Non-pigmented ciliary epithelial cell (primary cell): ENCODE data around the gene CTCF.
"Not testable (repeated sequence)": the region's sequence is repeated elsewhere in the genome, so short reads cannot be mapped to it uniquely, and the experiment has no call there.

Experiments
- DNase-seq: peaks from one replicate; pipeline ENCODE4 v3.0.0-alpha.2; 2010; ENCODE audit warnings: low read depth

Gene CTCF

GRCh38 chr16:67533987-67534386, 28.3 kb upstream of the CTCF start:
- not testable (repeated sequence) for DNase-seq

GRCh38 chr16:67534431-67534830, 27.9 kb upstream of the CTCF start:
- DNase-seq: no peak

GRCh38 chr16:67535201-67535600, 27.1 kb upstream of the CTCF start:
- DNase-seq: no peak

GRCh38 chr16:67537270-67537635, 25.1 kb upstream of the CTCF start:
- DNase-seq: no peak

GRCh38 chr16:67537636-67538591, 24.4 kb upstream of the CTCF start:
- no peak for DNase-seq

GRCh38 chr16:67538666-67539101, 23.6 kb upstream of the CTCF start:
- DNase-seq: no peak

GRCh38 chr16:67539271-67539670, 23.1 kb upstream of the CTCF start:
- no peak for DNase-seq

- no peak for DNase-seq
Observed at GRCh38 chr16:67539691-67540635, 22.4 kb upstream of the CTCF start.

GRCh38 chr16:67540756-67541155, 21.6 kb upstream of the CTCF start:
- DNase-seq: no peak

GRCh38 chr16:67541391-67542263, 20.7 kb upstream of the CTCF start:
- DNase-seq: no peak

- DNase-seq: peak; percentile 26
Observed at GRCh38 chr16:67542464-67542863, 19.9 kb upstream of the CTCF start.

- no peak for DNase-seq
Observed at GRCh38 chr16:67543036-67543435, 19.3 kb upstream of the CTCF start.

GRCh38 chr16:67543582-67543981, 18.7 kb upstream of the CTCF start:
- DNase-seq: no peak

- DNase-seq: no peak
Observed at GRCh38 chr16:67544329-67544841, 17.9 kb upstream of the CTCF start.

- no peak for DNase-seq
Observed at GRCh38 chr16:67544844-67545664, 17.3 kb upstream of the CTCF start.

GRCh38 chr16:67545665-67546024, 16.7 kb upstream of the CTCF start:
- DNase-seq: no peak

- DNase-seq: no peak
Observed at GRCh38 chr16:67546091-67546501, 16.2 kb upstream of the CTCF start.

- DNase-seq: no peak
Observed at GRCh38 chr16:67546761-67547422, 15.4 kb upstream of the CTCF start.

GRCh38 chr16:67547423-67548264, 14.7 kb upstream of the CTCF start:
- no peak for DNase-seq
